NCI-H2081 treated with DMSO at 0.1 percent for 48 hours (cell line): ENCODE data around the gene ATP13A3.

Experiments used
- DNase-seq: peaks from one replicate; lab custom pipeline; 2025; lab: John Stamatoyannopoulos, UW

Gene ATP13A3

DNA sequence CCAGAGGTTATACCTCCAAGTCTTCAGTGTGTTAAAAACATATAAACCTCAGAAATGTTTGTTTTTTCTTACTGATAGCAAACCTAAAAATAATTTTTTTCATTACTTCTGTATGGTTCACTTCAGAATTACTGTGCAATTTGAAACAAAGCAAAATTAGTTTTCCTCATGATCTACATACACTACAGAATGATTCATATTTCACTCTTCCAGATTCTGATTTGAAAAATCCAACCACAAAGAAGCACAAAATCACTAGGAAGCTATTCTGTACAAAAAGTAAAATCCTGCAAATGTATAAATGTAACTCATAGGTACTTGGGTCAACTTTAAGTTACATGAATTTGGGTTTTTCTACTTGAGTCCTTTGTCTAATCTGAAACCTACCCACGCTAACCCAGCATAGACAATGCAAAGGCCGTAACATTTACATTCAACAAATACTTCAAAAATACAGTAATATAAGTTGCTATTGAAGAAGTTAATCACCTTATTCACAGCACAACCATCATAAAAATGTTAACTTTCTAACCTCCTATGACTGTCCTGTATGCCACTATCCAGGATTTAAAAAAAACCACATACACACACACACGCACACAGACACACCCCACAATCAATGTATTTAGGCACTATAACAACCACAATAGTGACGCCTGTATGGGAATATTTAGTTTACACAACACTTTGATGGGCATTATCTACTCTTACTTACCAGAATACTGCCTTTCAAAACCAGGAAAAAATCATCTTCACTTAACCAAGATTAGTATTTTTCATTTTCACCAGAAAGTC lies 11.5 kb downstream of the ATP13A3 start:
- DNase-seq: no peak

DNA sequence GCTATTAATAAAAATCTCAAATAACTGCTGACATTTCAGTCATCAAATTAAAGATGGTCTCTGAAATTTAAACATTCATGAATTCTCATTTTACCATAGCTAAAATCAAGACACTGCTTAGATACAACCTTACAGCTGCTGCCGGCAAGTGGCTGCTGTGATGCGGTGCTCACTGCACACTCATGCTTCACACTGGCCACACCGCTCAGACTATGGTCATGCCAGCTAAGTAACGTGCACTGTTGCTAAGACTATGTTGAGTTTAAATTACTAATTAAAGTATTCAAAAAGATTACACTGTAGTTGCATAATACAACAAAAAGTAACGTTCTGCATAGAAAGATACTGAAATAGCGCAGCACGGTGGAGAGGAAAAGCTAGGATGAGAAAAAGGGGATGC lies 12.1 kb downstream of the ATP13A3 start:
- DNase-seq: no peak

DNA sequence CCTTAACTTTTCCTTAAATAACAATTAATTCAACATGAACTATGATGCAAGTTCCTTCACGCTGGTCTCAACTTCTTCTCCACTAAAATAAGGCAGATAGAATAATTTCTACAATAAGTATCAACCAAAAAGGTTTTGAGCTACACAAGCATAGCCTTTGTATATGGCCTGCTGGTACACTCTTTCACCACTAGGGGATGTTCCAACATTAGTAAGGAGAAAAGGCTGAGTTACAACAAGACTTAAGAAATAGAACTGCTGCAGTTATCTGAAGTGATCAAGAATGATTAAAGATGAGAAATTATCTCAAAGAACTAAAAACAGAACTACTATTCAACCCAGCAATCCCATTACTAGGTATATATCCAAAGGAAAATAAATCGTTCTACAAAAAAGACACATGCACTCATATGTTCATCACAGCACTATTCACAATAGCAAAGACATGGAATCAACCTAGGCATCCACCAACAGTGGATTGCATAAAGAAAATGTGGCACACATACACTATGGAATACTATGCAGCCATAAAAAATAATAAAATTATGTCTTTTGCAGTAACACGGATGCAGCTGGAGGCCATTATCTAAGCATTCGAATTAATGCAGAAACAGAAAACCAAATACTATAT lies 14.4 kb downstream of the ATP13A3 start:
- no peak for DNase-seq

DNA sequence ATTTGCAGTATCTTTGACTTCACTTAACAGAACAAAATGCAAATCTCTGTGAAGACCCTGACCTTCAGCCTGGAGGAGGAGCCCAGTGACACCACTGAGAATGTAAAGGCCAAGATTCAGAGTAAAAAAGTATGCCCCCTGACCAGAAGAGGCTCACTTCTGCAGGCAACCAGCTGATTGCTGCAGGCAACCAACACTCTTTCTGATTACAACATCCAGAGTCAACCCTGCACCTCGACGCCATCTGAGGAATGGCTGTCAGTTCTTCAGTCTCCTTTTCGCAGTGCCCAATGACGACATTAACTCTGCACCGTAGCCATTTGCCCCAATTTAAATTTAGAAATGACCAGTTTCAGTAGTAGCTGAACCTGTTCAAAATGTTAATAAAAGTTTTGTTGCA lies 14.9 kb downstream of the ATP13A3 start:
- DNase-seq: no peak

DNA sequence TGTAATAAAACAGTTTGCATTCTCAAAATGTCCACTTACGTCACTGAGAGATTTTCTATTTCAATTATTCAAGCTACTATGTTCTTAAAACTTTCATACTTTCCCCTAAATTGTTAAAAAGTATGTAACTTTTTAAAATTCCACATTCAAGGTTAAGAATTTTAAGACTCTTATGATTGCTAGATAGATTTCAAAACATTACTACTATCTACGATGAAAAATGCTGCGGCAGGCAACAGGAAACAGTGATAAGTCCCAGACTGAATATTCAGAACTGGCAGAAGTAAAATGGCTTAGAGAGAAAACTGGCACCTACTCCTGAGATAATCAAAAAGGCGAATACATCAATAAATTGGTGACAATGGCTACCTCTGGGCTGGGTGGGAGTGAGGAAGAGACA lies 16.2 kb downstream of the ATP13A3 start:
- DNase-seq: no peak

DNA sequence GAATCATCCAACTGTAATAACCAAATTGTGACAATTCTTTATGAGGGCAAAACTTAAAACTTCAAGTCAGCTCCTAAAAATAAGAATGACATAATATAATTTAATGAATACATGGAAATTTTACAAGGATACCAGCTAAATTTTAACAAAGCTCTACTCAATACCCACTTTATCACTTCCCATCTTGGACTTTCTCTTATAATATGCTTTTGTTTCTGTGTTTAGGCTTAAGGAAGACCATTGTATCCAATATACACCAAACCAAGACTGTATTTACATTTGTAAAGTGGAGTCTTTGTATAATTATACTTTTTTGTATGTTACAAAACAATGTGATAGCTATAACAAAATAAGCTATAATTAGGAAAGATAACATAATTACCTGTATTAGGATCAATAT lies 16.8 kb downstream of the ATP13A3 start:
- DNase-seq: no peak

DNA sequence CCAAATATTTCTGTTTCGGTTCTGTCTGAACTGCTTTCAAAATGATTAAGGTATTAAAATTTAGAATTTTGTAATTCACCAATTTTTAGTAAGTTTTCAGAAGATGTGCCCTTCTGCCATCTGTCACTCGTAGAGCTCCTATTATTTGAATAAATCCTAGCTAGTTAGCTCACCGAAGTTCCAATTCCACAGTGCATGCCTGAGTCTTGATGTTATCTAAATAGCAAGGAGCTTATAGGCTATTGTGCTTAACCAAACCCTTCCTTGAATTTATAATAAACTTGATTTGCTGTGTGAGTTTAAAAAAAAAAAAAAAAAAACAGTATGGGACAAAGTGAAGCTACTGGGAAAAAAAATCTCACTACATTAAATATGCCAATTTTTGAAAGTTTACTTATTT lies 18.7 kb downstream of the ATP13A3 start:
- no peak for DNase-seq

DNA sequence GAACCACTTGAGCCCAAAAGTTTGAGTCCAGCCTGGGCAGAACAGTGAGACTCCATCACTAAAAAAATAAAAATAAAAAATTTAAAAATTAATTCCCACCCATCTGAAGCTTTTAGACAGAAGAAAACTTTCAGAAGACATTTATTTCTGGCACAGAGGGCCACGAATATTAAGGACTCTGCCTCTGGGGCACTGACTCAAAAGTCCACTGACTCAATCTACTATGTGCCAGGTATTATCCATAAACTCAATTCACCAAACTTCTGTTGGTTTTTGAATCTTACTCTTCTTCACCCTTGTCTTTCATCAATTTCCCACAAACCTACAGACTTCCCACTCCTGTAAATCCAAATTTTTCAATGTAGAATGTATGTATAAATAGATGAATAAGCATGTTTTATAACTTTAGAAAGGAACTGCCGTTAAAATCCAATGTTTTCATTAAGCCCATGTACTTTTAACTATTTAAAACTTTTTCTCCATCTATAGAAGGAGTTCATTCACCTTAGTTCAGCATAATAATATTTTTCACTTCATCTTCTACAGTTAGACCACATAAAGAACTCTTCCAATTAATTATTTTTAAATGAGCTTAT lies 19.9 kb downstream of the ATP13A3 start:
- DNase-seq: no peak

DNA sequence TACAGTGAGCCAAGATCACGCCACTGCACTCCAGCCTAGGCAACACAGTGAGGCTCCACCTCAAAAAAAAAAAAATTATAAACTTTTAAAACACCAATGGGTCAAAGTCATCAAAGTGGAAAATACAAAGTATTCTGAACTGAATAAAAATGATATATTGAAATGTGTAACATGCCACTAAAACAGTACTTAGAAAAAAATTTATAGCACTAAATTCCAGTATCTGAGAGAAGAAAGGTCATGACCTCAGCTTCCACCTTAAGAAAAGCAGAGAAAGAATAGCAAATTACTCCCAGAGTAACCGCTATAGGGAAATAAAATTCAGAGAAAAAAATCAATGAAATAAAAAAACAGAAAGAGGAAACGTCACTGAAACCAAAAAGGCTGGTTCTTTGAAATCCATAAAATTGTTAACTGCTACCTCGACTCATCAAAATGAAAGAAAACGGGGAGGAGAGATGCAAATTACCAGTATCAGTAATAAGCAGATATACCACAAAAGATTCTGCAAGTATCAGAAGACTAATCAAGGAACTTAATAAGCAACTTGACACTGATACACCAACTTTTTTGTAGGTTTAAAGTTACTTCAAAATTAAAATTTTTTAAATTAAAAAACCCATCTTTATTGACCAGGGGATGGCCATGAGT lies 20.8 kb downstream of the ATP13A3 start:
- DNase-seq: no peak

DNA sequence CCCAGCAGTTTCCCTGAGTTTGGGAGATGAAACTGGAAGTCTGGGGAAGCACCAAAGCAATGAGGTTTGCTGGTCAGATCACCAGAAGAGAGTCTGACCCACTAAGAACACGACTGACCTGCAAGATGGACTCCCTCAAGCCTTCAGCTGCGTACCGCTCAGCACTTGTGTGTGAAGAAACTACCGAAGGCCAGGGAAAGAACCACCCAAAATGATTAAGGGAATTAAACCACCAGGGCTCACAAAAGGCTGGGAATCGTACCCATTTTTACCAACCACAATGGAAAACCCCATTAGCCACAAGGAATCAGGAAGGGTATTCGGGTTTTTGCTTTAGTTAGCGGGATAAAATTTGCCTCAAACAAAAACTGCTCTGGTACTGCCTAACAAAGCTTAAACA lies 21.6 kb downstream of the ATP13A3 start:
- no peak for DNase-seq

DNA sequence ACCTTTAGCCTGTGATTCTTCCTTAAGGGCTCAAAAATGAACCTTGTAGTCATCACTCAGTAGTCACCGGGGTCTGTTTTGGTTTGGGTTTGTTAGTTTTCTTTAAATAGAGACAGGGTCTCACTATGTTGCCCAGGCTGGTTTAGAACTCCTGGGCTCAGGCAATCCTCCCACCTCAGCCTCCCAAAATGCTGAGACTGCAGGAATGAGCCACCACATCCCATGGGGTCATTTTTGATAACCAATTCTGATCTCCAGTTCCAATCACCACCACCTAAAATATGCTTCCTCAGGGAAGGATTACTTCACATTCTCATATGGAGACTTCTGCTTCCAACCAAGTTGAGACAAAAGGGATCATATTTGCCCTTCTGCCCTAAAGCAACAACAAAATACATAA lies 22.1 kb downstream of the ATP13A3 start:
- no peak for DNase-seq

DNA sequence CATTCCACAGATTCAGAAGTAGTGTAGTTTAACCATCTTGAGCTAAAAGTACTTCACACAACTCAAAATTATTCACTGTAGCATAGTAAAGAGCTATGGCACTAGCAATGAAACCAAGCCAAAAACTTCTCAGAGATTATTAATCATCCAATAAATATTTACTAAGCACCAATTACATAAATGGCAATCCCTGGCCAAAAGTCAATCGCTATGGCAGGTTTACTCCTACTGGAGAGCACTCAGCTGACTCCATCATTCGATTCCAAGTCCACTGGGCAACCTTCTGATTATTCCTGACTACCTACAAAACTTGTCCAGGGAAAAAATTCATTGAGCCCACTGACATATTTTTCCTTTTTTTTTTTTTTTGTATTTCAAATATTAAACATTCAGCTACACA lies 23.9 kb downstream of the ATP13A3 start:
- no peak for DNase-seq

DNA sequence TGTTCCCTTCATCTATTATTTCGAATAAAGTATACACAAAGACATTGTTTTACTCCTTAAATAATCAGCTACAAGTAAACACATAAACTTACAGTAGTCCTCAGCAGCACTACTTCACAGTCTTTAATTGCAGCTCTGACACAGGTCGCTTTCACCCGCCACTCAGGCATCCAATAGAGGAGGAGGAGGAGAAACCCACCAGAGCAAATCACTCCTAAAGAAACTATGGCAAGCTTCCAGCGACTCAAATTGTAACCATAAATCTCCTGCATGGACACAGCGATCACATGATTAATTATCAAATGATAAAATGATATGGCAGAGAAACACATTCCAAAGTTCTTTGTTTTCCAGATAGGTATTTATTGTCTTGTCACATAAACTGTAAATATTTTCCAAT lies 26.2 kb downstream of the ATP13A3 start:
- no peak for DNase-seq

DNA sequence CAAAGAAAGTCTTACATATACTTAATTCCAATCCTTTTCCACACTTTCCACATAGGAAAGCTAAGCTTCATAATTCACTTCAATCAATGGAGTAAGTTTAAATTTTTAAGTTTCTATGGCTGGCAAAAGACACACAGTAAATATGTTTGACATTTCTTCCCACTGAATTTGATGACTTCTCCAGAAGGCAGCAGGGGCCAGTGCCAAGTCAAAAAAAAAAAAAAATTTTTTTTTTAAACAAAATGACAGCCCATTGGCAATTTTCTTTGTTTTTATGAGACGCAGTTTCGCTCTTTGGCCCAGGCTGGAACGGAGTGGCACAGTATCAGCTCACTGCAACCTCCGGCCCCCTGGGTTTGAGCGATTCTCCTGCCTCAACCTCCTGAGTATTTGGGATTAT lies 28.7 kb downstream of the ATP13A3 start:
- DNase-seq: no peak

DNA sequence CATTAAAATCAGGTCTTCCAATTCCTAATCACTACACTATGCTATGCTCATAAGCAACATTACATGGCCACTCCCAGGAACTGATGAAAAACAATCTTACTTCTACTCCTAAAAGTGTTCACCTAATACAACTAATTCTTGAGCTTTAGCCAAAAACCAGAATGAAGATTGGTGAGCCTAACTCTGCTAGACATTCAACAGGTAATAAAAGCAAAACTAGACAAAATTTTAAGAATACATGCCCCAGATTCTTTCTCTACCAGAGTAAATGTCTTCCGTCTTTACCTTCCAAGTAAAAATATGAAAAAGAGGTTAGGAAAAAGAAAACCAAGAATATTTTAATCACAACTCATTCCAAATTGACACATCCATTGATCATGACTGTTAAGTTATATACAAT lies 31.3 kb downstream of the ATP13A3 start:
- no peak for DNase-seq

DNA sequence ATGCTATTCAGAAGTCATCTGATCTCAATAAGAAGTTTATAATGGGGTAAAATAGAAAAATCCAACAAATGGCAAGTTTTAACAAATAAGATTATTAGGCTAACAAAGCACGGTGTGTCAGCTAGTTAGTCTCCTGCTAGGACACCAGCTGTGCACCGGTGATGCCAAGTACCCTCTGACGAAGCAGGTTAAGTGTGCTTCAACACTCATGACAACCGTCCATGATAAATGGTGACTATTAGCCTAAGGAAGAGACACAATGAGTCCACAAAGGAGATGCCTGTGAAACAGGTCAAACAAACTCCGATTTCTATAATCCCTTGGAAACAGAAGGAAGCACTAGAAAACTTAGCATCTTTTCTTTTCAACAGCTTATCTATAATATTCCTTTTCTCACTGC lies 36.5 kb downstream of the ATP13A3 start:
- DNase-seq: peak; percentile 36

DNA sequence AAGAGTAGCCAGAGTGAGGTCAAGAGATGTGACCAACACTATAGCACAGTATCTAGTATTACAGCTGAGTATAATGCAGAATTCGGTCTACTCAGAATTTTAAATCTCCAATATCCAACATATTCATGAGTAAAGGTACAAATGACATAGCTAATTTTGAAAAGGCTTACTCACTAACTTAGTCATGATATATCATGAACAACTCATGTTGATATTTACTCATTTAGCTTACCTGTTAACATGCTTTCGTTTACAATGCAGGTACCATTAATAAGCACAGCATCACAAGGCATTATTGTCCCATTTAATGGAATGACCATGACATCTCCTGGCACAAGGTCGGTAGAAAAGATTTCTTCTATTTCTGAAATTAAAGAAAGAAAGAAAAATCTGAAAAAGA lies 36.9 kb downstream of the ATP13A3 start:
- DNase-seq: no peak

DNA sequence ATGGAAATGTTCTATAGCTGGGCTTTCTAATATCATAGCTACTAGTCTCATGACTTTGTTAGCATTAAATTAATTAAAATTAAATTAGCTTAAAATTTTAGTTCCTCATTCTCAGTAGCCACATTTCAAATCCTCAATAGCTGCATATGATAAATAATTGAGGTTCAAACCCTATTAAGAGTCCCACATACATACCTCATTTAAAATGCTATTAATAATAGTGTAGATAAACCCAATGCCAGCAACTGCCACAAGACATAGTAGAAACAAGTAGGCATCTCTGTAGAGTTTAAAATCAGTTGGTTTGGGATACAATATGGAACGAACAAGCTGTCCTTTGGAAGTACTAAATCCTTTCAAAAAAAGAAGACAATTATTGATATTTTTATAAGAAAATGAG lies 39.1 kb downstream of the ATP13A3 start:
- DNase-seq: no peak

DNA sequence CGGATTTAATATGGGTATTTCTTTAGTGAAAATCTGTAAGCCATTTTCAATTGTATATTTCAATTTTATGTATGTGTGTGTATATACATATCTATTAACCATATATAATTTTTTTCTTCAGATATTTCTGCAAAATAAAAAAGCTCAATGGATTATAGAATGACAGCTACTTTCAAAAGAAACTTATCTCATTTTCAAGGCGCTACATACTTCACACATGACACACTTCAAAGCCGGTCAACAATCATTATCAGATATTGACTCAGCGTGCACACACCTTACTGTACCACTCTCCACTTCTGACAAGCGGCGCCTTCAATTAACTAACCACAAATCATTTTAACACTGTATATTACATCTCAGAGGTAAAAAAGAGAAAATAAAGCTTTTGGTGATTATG lies 39.6 kb downstream of the ATP13A3 start:
- DNase-seq: peak; percentile 33

DNA sequence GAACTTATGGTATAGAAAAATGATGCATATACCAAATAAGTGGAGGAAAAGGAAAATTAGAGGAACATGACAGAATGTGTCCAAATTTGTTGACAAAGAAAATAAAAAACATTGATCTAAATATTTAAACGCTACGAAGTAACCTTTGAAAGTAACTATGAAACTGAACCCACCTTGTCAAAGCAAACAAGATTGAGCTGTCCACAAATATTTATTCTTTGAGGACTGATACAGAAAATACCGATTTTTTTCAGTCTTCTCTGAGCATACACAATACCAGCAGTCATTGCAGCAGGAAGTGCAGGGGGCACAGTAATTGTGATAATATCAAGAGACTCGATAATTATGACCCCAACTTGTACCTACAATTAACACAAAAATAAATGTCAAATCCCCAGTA lies 40.0 kb downstream of the ATP13A3 start:
- DNase-seq: no peak

DNA sequence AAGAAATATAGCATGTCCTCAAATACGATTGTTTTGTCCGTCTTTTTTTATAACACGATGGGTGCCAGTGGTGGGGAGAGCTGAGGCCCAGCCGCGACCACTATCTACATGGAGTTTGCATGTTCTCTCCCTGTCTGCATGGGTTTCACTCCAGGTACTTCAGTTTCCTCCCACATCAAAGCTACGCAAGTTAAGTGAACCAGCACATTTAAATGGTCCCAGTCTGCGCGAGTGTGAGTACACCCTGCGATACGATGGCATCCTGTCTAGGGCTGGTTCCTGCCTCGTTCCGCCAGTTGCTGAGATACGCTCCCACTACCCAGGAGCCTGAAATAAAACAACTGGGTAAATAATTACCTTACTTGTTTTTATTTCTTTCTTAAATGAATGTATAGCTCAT lies 40.6 kb downstream of the ATP13A3 start:
- no peak for DNase-seq

DNA sequence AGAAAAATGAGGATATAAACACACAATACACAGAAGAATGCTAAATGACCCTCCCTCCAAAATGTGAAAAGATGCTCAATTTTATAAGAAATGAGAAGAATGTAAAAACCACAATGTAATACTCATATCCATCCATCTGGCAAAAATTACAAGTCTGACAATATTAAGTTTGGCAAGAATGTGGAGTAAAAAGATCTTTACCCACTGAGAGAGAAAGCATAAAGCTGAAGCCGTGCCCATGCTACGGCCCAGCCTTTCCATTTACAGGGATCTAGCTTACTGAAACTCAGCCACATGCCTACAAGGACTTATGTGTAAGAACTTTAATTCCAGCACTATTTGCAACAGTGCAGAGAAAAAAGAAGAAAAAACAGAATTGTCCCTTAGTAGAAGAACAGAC lies 42.9 kb downstream of the ATP13A3 start:
- DNase-seq: no peak

DNA sequence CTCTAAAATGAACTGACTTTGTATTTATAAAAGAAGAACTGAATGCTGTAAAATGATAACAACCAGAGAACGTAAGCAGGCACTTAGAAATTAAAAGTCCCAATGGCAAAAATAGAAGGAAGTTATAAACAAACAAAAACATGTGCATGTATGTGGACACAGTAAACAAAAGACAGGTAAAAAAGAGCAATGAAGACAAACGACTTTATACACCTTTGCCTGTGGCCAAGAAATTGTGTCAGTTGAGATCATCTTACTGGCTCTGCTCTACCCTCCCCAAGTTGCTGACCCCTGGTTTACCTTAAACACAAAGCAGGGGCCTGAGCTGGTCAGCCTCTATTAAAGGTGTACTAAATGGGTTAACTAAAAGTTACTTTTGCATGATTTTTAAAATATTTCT lies 46.0 kb downstream of the ATP13A3 start:
- no peak for DNase-seq
